GM13976 (cell line): ENCODE measurements around the gene CLEC11A.
A peak's percentile ranks its signal among the peaks of the same experiment; 100 is the strongest.

Experiments
- DNase-seq: peaks from one replicate; pipeline ENCODE4 v3.0.0; 2012; ENCODE audit warnings: low spot score
- in situ Hi-C: fragments of 300-500 bp; cut with MboI; formaldehyde crosslinking; loops from one replicate; pipeline ENCODE4 v1.12.0; 2022; ENCODE audit warnings: low sequenced_read_pairs, mixed read lengths, inconsistent platforms; ENCODE audit not compliant: unreplicated experiment
- TF ChIP-seq, protein P1 (sequence below): IDR thresholded peaks from 2 replicates; pipeline ENCODE4 v1.5.1; 2012; ENCODE audit warnings: borderline replicate concordance, mild to moderate bottlenecking; ENCODE audit not compliant: insufficient read depth; ENCODE audit errors: extremely low read depth, missing control alignments, control extremely low read depth

Gene CLEC11A

DNA sequence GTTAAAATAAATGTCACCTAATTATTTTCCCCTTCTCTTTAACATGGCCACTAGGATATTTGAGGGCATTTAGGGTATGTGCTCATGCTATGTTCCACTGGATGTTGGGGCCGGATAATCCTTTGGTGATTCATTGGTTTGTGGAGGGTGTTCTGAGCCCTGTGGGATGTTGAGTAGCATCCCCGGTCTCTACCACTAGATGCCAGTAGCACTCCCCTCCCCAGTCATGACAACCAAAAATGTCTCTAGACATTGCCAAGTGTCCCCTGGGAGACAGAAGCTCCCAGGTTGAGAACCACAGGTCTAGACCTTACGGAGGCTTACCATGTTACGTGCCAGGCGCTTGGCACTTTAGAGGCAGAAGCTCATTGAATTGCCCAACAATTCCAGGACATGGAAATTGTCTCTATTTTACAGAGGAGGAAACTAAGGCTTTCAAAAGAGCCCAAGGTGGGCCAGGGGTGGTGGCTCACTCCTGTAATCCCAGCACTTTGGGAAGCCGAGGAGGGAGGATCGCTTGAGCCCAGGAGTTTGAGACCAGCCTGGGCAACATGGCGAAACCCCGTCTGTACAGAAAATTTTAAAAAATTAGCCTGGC lies 17.6 kb upstream of the CLEC11A start:
- in situ Hi-C loops: no loop called here
- DNase-seq: peak; percentile 82
- TF ChIP-seq, protein P1, sequence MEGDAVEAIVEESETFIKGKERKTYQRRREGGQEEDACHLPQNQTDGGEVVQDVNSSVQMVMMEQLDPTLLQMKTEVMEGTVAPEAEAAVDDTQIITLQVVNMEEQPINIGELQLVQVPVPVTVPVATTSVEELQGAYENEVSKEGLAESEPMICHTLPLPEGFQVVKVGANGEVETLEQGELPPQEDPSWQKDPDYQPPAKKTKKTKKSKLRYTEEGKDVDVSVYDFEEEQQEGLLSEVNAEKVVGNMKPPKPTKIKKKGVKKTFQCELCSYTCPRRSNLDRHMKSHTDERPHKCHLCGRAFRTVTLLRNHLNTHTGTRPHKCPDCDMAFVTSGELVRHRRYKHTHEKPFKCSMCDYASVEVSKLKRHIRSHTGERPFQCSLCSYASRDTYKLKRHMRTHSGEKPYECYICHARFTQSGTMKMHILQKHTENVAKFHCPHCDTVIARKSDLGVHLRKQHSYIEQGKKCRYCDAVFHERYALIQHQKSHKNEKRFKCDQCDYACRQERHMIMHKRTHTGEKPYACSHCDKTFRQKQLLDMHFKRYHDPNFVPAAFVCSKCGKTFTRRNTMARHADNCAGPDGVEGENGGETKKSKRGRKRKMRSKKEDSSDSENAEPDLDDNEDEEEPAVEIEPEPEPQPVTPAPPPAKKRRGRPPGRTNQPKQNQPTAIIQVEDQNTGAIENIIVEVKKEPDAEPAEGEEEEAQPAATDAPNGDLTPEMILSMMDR: peak; percentile 64

DNA sequence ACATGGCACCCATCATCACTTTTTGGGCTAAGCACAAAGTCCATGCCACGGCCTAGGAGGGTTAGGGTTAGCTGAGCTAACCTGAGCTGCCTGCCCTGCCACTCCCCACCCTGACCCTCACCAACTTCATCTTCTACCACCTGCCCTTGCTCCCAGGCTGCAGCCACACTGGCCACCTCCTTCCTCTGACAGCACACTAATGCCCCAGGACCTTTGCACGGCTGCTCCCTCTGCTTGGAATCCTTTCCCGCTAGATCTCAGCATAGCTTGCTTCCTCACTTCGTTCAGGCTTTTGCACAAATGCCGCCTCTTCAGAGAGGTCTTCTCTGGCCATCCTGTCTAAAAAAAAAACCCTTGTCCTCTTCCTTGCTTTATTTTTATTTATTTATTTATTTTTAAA lies 16.8 kb upstream of the CLEC11A start:
- TF ChIP-seq, protein P1: no peak
- in situ Hi-C loops: no loop called here
- no peak for DNase-seq

DNA sequence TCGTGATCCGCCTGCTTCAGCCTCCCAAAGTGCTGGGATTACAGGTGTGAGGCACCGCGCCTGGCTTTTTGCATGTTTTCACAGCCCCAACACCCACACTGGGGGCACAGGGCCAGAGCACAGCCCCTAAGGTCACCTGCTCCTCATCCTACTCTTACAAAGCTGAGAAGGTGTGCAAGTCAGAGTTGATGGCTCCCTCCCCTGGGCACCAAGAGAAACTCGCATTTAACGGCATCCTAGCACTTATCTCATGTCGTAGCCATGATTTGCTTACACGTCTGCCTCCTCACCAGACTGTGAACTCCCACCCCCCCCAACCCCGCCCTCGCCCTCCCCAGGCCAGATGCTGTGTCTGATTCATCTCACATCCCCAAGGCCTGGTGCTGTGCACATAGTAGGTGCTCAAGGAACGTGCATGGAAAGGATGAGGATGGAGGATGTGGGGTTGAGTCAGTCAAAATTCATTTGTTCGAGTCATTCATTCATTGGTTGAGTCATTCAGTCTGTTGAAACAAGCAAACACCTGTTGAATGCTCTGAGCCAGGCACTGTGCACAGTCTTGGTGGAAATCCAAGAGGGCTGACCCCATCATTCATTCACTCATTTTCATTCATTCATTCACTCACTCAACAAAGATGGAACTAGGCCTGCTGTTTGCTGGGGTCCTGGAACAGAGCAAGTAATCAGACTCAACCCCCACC lies 14.8 kb upstream of the CLEC11A start:
- TF ChIP-seq, protein P1: no peak
- in situ Hi-C loops: no loop called here
- DNase-seq: no peak

DNA sequence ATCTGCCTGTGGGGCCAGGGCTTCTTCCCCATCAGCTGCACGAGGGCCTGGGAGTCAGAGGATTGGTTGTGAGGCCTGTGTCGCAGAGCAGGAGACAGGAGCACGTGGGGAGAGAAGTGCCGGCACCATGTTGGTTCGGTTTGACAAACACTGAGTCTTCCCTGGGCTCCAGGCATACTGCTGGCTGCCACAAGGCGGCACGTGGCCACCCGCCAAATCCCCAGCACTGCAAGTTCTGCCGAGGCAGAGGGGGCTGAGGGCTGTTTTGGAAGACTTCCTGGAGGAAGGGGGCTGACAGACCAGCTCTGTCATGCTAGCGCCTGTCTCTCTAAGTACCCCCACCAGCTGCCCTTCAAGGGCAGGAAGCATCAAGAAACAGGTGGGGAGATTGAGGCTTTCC lies 13.1 kb upstream of the CLEC11A start:
- TF ChIP-seq, protein P1: no peak
- no peak for DNase-seq

DNA sequence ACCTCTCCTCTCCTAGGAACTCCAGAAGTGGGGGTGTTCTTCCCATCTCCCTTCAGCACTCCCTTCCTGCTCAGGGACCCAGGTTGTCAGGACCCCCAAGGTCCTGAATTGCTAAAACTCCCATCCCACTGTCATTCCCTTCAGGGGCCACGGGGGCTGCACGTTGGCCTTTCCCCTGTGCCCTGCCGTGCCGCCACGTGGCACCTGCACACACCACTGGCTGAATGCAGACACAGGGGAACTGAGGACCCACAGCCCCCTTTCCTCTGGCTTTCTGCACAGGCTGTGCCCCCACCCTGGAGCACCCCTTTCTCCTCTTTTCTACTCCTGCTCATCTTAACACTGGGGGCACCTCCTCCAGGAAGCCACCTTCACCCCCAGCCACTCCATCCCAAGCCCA lies 12.6 kb upstream of the CLEC11A start:
- no peak for DNase-seq
- in situ Hi-C loops: no loop called here
- TF ChIP-seq, protein P1: no peak

More for the DNA sequence above, 13.1 kb upstream of the CLEC11A start:
- in situ Hi-C loops: no loop called here

DNA sequence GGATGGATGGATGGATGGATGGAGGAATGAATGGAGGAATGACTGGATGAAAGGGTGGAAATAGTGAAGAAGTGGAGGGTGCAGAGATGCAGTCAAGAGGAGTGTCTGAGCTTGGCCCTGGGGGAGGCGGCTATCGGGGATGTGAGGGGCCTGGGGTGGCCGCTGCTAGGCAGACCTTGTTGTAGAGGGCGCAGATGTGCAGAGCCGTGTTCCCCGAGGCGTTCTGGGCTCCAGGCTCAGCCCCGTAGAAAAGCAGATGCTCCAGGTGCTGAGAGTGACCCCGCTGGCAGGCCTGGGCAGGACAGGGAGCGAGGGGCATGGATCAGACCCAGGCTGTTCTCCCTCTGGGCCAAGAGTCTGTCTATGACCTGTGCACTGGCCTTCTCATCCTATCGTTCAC lies 12.0 kb upstream of the CLEC11A start:
- TF ChIP-seq, protein P1: no peak
- in situ Hi-C loops: no loop called here

More for the DNA sequence above, 12.0 kb upstream of the CLEC11A start:
- DNase-seq: no peak
